WTC11 (cell line): ENCODE measurements around the gene IGSF1. TPM values are rescaled to one million over a fixed set of nuclear protein-coding genes. Genes with fewer than 3 reads are reported as not detected.

Experiments used
- ATAC-seq: fragments of 200-7000 bp; cut with Tn5 transposase; 2 replicates; pipeline ENCODE4 v1.10.0; 2021; ENCODE audit warnings: mild to moderate bottlenecking, moderate library complexity
- CTCF ChIA-PET: fragments of 300-600 bp; sonication (Branson Sonifier 250); formaldehyde crosslinking; loops from one replicate; lab custom pipeline; 2021; ENCODE audit warnings: antibody characterized with exemption; lab: Charles Lee
- POLR2A ChIA-PET: fragments of 350-600 bp; sonication (Branson Sonifier 250); formaldehyde crosslinking; loops from one replicate; lab custom pipeline; 2021; ENCODE audit warnings: antibody characterized with exemption; lab: Charles Lee
- DNase-seq: peaks from one replicate; pipeline ENCODE4 v3.0.0; 2021; ENCODE audit warnings: low spot score
- H3K27ac Mint-ChIP-seq: 2 replicates; pipeline ENCODE4 v1.8.0; 2021; ENCODE audit warnings: mixed read lengths
- H3K27me3 Mint-ChIP-seq: 2 replicates; pipeline ENCODE4 v1.8.0; 2021; ENCODE audit warnings: low read depth, mild to moderate bottlenecking, moderate library complexity, mixed read lengths
- H3K36me3 Mint-ChIP-seq: 2 replicates; pipeline ENCODE4 v1.8.0; 2021; ENCODE audit warnings: mixed read lengths
- H3K4me1 Mint-ChIP-seq: 2 replicates; pipeline ENCODE4 v1.8.0; 2022; ENCODE audit warnings: mixed read lengths
- H3K4me3 Mint-ChIP-seq: 2 replicates; pipeline ENCODE4 v1.8.0; 2021; ENCODE audit warnings: mild to moderate bottlenecking, moderate library complexity, mixed read lengths
- H3K9me3 Mint-ChIP-seq: 2 replicates; pipeline ENCODE4 v1.8.0; 2021; ENCODE audit warnings: mixed read lengths
- CBFB ChIP-seq: sonication (generic); formaldehyde crosslinking; IDR thresholded peaks from 2 replicates; pipeline ENCODE4 v1.8.1; 2022; ENCODE audit warnings: mild to moderate bottlenecking, low read depth, missing genetic modification reagents
- E2F4 ChIP-seq: sonication (generic); formaldehyde crosslinking; IDR thresholded peaks from 2 replicates; pipeline ENCODE4 v1.8.1; 2022; ENCODE audit warnings: low read depth, mild to moderate bottlenecking, moderate library complexity, missing genetic modification reagents, borderline replicate concordance
- FOXK1 ChIP-seq: sonication (generic); formaldehyde crosslinking; IDR thresholded peaks from 2 replicates; pipeline ENCODE4 v1.8.0; 2022; ENCODE audit warnings: mild to moderate bottlenecking, moderate library complexity, missing genetic modification reagents
- GRHL2 ChIP-seq: fragments of 250-450 bp; sonication (Bioruptor Pico); IDR thresholded peaks from 2 replicates; pipeline ENCODE4 v1.8.0; 2022; ENCODE audit warnings: mild to moderate bottlenecking, moderate library complexity; ENCODE audit not compliant: insufficient replicate concordance, severe bottlenecking
- HMGA2 ChIP-seq: fragments of 250-450 bp; sonication (Bioruptor Pico); IDR thresholded peaks from 2 replicates; pipeline ENCODE4 v1.4.0; 2021; ENCODE audit warnings: mild to moderate bottlenecking, moderate library complexity
- JUN ChIP-seq: sonication (generic); formaldehyde crosslinking; IDR thresholded peaks from 2 replicates; pipeline ENCODE4 v1.8.0; 2023; ENCODE audit warnings: mild to moderate bottlenecking, missing genetic modification reagents
- MXD4 ChIP-seq: fragments of 250-450 bp; sonication (Bioruptor Pico); IDR thresholded peaks from 2 replicates; pipeline ENCODE4 v1.8.0; 2021; ENCODE audit warnings: mild to moderate bottlenecking, moderate library complexity, borderline replicate concordance
- MYBL2 ChIP-seq: sonication (generic); formaldehyde crosslinking; IDR thresholded peaks from 2 replicates; pipeline ENCODE4 v1.8.1; 2023; ENCODE audit warnings: mild to moderate bottlenecking, moderate library complexity, missing genetic modification reagents
- NFYB ChIP-seq: sonication (generic); formaldehyde crosslinking; conservative IDR thresholded peaks from 2 replicates; pipeline ENCODE4 v1.8.0; 2022; ENCODE audit warnings: low read depth, missing genetic modification reagents
- NR1H2 ChIP-seq: sonication (generic); formaldehyde crosslinking; IDR thresholded peaks from 2 replicates; pipeline ENCODE4 v1.9.0; 2021; ENCODE audit warnings: mild to moderate bottlenecking, moderate library complexity, missing genetic modification reagents
- PRRX2 ChIP-seq: fragments of 250-450 bp; sonication (Bioruptor Pico); IDR thresholded peaks from 2 replicates; pipeline ENCODE4 v1.8.0; 2021; ENCODE audit warnings: mild to moderate bottlenecking
- SMAD3 ChIP-seq: sonication (generic); formaldehyde crosslinking; IDR thresholded peaks from 2 replicates; pipeline ENCODE4 v1.8.0; 2022; ENCODE audit warnings: missing genetic modification reagents, mild to moderate bottlenecking, borderline replicate concordance
- TEAD4 ChIP-seq: sonication (generic); formaldehyde crosslinking; IDR thresholded peaks from 2 replicates; pipeline ENCODE4 v1.8.0; 2022; ENCODE audit warnings: mild to moderate bottlenecking, missing genetic modification reagents
- ZMAT4 ChIP-seq: fragments of 250-450 bp; sonication (Bioruptor Pico); IDR thresholded peaks from 2 replicates; pipeline ENCODE4 v1.9.0; 2021; ENCODE audit warnings: mild to moderate bottlenecking
- ZNF121 ChIP-seq: sonication (generic); formaldehyde crosslinking; IDR thresholded peaks from 2 replicates; pipeline ENCODE4 v1.8.0; 2023; ENCODE audit warnings: missing genetic modification reagents
- ZNF232 ChIP-seq: sonication (generic); formaldehyde crosslinking; IDR thresholded peaks from 2 replicates; pipeline ENCODE4 v1.8.0; 2022; ENCODE audit warnings: mild to moderate bottlenecking, missing genetic modification reagents
- total RNA-seq: library from RNA; stranded (reverse); gene quantifications from 3 replicates; pipeline ENCODE4 v1.2.3, GENCODE V29; 2021
- TF ChIP-seq, protein P1 (sequence below): fragments of 200-600 bp; IDR thresholded peaks from 2 replicates; pipeline ENCODE4 v1.8.0; 2022; ENCODE audit warnings: antibody characterized with exemption
- TF ChIP-seq, protein P2 (sequence below): sonication (generic); formaldehyde crosslinking; IDR thresholded peaks from 2 replicates; pipeline ENCODE4 v1.8.0; 2022; ENCODE audit warnings: missing genetic modification reagents

The IGSF1 gene
- total RNA-seq, 1 experiment from 2014 or later, result 16.2 TPM

- DNase-seq (no peak), ATAC-seq (no peak)
- POLR2A ChIA-PET, result no interaction called here
- H3K36me3 Mint-ChIP-seq, result peaks cover 14% of the 10 kb centered on the region
- no peak overlapping the region for H3K27ac Mint-ChIP-seq
- H3K27me3 Mint-ChIP-seq, result no peaks in the 10 kb centered on the region
- H3K9me3 Mint-ChIP-seq, result no peaks in the 10 kb centered on the region
- peaks cover 31% of the 10 kb centered on the region for H3K4me1 Mint-ChIP-seq
- H3K4me3 Mint-ChIP-seq, result no peak overlapping the region
- CTCF ChIA-PET, result no interaction called here
- TF ChIP-seq GRHL2, result no peak
These were observed 16.1 kb downstream of the IGSF1 start for GRCh38 chrX:131273011-131273410.

DNA sequence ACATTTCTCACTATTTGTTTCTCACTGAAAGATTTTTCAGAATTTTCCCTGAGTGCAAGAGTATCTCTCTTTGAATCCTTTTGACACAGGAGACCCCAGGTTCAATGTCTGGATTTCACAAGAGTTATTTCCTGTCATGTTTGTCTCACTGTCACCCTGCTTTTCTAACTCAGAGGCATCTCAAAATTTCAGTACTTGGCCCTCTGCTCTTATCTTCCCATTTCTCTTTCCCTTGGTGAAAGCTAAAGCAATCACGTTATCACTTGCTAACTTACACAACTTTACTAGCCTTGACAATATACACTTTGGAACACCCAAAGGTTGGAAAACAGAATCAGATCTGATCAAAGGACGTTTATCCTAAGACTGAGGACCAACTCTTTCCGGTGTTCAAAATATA is 17.3 kb downstream of the IGSF1 start:
- no peak overlapping the region for H3K27ac Mint-ChIP-seq
- CTCF ChIA-PET, result interaction anchor here (1.0 to 1.2 kb wide), 3 partner anchors 17 to 199 kb away, joined by 3 to 6 read pairs (median 3); partner anchors contain the start of gene IGSF1
- POLR2A ChIA-PET, result no interaction called here
- no peaks in the 10 kb centered on the region for H3K27me3 Mint-ChIP-seq
- ATAC-seq (no peak), DNase-seq (no peak)
- peaks cover 14% of the 10 kb centered on the region for H3K36me3 Mint-ChIP-seq
- no peaks in the 10 kb centered on the region for H3K9me3 Mint-ChIP-seq
- TF ChIP-seq SMAD3 (CRISPR knock-in tag), result no peak
- TF ChIP-seq ZNF232 (CRISPR knock-in tag), result no peak
- TF ChIP-seq ZMAT4 (CRISPR knock-in tag), result no peak
- TF ChIP-seq, protein P1, sequence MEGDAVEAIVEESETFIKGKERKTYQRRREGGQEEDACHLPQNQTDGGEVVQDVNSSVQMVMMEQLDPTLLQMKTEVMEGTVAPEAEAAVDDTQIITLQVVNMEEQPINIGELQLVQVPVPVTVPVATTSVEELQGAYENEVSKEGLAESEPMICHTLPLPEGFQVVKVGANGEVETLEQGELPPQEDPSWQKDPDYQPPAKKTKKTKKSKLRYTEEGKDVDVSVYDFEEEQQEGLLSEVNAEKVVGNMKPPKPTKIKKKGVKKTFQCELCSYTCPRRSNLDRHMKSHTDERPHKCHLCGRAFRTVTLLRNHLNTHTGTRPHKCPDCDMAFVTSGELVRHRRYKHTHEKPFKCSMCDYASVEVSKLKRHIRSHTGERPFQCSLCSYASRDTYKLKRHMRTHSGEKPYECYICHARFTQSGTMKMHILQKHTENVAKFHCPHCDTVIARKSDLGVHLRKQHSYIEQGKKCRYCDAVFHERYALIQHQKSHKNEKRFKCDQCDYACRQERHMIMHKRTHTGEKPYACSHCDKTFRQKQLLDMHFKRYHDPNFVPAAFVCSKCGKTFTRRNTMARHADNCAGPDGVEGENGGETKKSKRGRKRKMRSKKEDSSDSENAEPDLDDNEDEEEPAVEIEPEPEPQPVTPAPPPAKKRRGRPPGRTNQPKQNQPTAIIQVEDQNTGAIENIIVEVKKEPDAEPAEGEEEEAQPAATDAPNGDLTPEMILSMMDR, result no peak
- no peak for TF ChIP-seq HMGA2 (CRISPR knock-in tag)
- TF ChIP-seq MXD4 (CRISPR knock-in tag), result no peak
- TF ChIP-seq, protein P2, sequence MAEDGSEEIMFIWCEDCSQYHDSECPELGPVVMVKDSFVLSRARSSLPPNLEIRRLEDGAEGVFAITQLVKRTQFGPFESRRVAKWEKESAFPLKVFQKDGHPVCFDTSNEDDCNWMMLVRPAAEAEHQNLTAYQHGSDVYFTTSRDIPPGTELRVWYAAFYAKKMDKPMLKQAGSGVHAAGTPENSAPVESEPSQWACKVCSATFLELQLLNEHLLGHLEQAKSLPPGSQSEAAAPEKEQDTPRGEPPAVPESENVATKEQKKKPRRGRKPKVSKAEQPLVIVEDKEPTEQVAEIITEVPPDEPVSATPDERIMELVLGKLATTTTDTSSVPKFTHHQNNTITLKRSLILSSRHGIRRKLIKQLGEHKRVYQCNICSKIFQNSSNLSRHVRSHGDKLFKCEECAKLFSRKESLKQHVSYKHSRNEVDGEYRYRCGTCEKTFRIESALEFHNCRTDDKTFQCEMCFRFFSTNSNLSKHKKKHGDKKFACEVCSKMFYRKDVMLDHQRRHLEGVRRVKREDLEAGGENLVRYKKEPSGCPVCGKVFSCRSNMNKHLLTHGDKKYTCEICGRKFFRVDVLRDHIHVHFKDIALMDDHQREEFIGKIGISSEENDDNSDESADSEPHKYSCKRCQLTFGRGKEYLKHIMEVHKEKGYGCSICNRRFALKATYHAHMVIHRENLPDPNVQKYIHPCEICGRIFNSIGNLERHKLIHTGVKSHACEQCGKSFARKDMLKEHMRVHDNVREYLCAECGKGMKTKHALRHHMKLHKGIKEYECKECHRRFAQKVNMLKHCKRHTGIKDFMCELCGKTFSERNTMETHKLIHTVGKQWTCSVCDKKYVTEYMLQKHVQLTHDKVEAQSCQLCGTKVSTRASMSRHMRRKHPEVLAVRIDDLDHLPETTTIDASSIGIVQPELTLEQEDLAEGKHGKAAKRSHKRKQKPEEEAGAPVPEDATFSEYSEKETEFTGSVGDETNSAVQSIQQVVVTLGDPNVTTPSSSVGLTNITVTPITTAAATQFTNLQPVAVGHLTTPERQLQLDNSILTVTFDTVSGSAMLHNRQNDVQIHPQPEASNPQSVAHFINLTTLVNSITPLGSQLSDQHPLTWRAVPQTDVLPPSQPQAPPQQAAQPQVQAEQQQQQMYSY (CRISPR knock-in tag), result no peak
- no peak for TF ChIP-seq JUN
- TF ChIP-seq MYBL2, result no peak
- TF ChIP-seq CBFB (CRISPR knock-in tag), result no peak
- TF ChIP-seq E2F4 (CRISPR knock-in tag), result no peak
- TF ChIP-seq PRRX2 (CRISPR knock-in tag), result no peak
- TF ChIP-seq NR1H2 (CRISPR knock-in tag), result no peak
- TF ChIP-seq ZNF121, result no peak
- peaks cover 23% of the 10 kb centered on the region for H3K4me1 Mint-ChIP-seq
- no peak overlapping the region for H3K4me3 Mint-ChIP-seq

DNA sequence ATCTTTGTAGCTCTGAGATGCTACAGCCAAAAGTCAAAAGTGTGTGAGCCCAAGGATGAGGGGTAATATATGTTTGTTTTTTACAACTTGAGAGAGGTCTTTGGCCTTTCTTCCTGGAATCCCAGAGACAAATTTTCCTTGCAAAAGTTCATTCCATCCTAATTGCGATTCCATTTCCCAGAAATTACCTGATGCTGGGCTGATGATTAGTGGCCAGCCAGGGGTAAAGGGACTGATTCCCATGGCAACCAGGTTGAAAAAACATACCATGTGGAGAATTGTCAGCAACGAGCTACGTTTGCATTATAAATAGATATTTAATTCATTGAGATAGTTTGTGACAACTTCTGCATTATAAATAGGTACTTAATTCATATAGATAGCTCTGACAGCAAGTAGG is 17.8 kb downstream of the IGSF1 start:
- peaks cover 14% of the 10 kb centered on the region for H3K36me3 Mint-ChIP-seq
- ATAC-seq, result no peak
- CTCF ChIA-PET, result interaction anchor here (1.0 to 1.2 kb wide), 3 partner anchors 17 to 199 kb away, joined by 3 to 6 read pairs (median 3); partner anchors contain the start of gene IGSF1
- no peak for DNase-seq
- POLR2A ChIA-PET, result no interaction called here
- TF ChIP-seq TEAD4 (CRISPR knock-in tag), result no peak
- no peak for TF ChIP-seq FOXK1
- TF ChIP-seq, protein P2 (CRISPR knock-in tag), result peak; percentile 87
- no peak for TF ChIP-seq NFYB (CRISPR knock-in tag)
- TF ChIP-seq, all 79 proteins: peak for 1
- H3K4me1 Mint-ChIP-seq, result peaks cover 23% of the 10 kb centered on the region
- H3K4me3 Mint-ChIP-seq, result no peak overlapping the region
- no peaks in the 10 kb centered on the region for H3K9me3 Mint-ChIP-seq
- H3K27ac Mint-ChIP-seq, result no peak overlapping the region
- H3K27me3 Mint-ChIP-seq, result no peaks in the 10 kb centered on the region
